ENCODE results near the gene ZNF592. TPM values are rescaled to one million over a fixed set of nuclear protein-coding genes. Genes with fewer than 3 reads are reported as not detected.
"Not testable (repeated sequence)": the region's sequence is repeated elsewhere in the genome, so short reads cannot be mapped to it uniquely, and the experiment has no call there.

Gene ZNF592
- total and polyA plus RNA-seq, 2 donors: 5.9 to 9.7 TPM

- peak within 1 kb of the TSS; percentile 89 to 91 for H3K27ac ChIP-seq (ENCODE audit: low read depth in 1 of 2, low read length in 1 of 2)
- H3K36me3 ChIP-seq (ENCODE audit: control insufficient read depth in 2 of 2, insufficient read depth in 2 of 2, low read length in 1 of 2): peaks cover under 1 to 3% of the 10 kb centered on the region in 2 donors
- H3K9me3 ChIP-seq (ENCODE audit: control insufficient read depth in 2 of 2, insufficient read depth in 1 of 2, low read length in 1 of 2): no peaks in the 10 kb centered on the region
- peaks cover 10 to 12% of the 10 kb centered on the region in 2 donors for H3K4me1 ChIP-seq (ENCODE audit: control insufficient read depth in 2 of 2, insufficient read depth in 2 of 2, low read length in 2 of 2)
- DNase-seq (ENCODE audit: low read depth in 6 of 9, low spot score in 9 of 9): peak in 8 of 9 donors; percentile 85 to 95 (median 90)
- no peaks in the 10 kb centered on the region for H3K27me3 ChIP-seq (ENCODE audit: control insufficient read depth in 2 of 2, insufficient read depth in 1 of 2, low read length in 1 of 2)
- H3K4me3 ChIP-seq (ENCODE audit: low read length in 2 of 2): peak within 1 kb of the TSS; percentile 58 to 87
- WGBS: 0% methylated on average over 57 of the region's 57 CpGs
Observed at GRCh38 chr15:84716036-84716732, 32.2 kb upstream of the ZNF592 start, which contains the start of gene SEC11A. Gene SEC11A, minus strand, starts transcription at chr15:84716139. Its CDS starts 64 bp downstream, at chr15:84716075.

GRCh38 chr15:84721371-84721770, 27.0 kb upstream of the ZNF592 start:
- Histone ChIP-seq H3K9me3 (ENCODE audit: control insufficient read depth in 2 of 2, insufficient read depth in 1 of 2, low read length in 1 of 2) (no peaks in the 10 kb centered on the region), H3K27me3 (ENCODE audit: control insufficient read depth in 2 of 2, insufficient read depth in 1 of 2, low read length in 1 of 2) (no peaks in the 10 kb centered on the region), H3K4me3 (ENCODE audit: low read length in 2 of 2) (no peak overlapping the region), H3K4me1 (ENCODE audit: control insufficient read depth in 2 of 2, insufficient read depth in 2 of 2, low read length in 2 of 2) (peaks cover 18 to 29% of the 10 kb centered on the region in 2 donors), H3K27ac (ENCODE audit: low read depth in 1 of 2, low read length in 1 of 2) (peak overlapping the region; percentile 71 to 73), H3K36me3 (ENCODE audit: control insufficient read depth in 2 of 2, insufficient read depth in 2 of 2, low read length in 1 of 2) (no peaks in the 10 kb centered on the region)
- 29% methylated on average over 2 of the region's 2 CpGs for WGBS
- DNase-seq (ENCODE audit: low read depth in 6 of 9, low spot score in 9 of 9): peak in 4 of 9 donors; percentile 47 to 78 (median 58)

- H3K27me3 ChIP-seq (ENCODE audit: control insufficient read depth in 2 of 2, insufficient read depth in 1 of 2, low read length in 1 of 2): no peaks in the 10 kb centered on the region
- H3K4me1 ChIP-seq (ENCODE audit: control insufficient read depth in 2 of 2, insufficient read depth in 2 of 2, low read length in 2 of 2): peaks cover 15 to 24% of the 10 kb centered on the region in 2 donors
- H3K27ac ChIP-seq (ENCODE audit: low read depth in 1 of 2, low read length in 1 of 2): no peak overlapping the region
- no peaks in the 10 kb centered on the region for H3K9me3 ChIP-seq (ENCODE audit: control insufficient read depth in 2 of 2, insufficient read depth in 1 of 2, low read length in 1 of 2)
- no peak overlapping the region for H3K4me3 ChIP-seq (ENCODE audit: low read length in 2 of 2)
- WGBS: 94% methylated on average over 2 of the region's 2 CpGs
- DNase-seq (ENCODE audit: low read depth in 6 of 9, low spot score in 9 of 9): no peak
- H3K36me3 ChIP-seq (ENCODE audit: control insufficient read depth in 2 of 2, insufficient read depth in 2 of 2, low read length in 1 of 2): no peaks in the 10 kb centered on the region
Observed at GRCh38 chr15:84722628-84723027, 25.8 kb upstream of the ZNF592 start.

GRCh38 chr15:84725001-84725491, 23.3 kb upstream of the ZNF592 start:
- Histone ChIP-seq H3K9me3 (ENCODE audit: control insufficient read depth in 2 of 2, insufficient read depth in 1 of 2, low read length in 1 of 2) (peaks cover 0 to 3% of the 10 kb centered on the region in 2 donors), H3K27ac (ENCODE audit: low read depth in 1 of 2, low read length in 1 of 2) (peak overlapping the region in 1 of 2 donors; percentile 69), H3K27me3 (ENCODE audit: control insufficient read depth in 2 of 2, insufficient read depth in 1 of 2, low read length in 1 of 2) (no peaks in the 10 kb centered on the region), H3K4me3 (ENCODE audit: low read length in 2 of 2) (no peak overlapping the region), H3K36me3 (ENCODE audit: control insufficient read depth in 2 of 2, insufficient read depth in 2 of 2, low read length in 1 of 2) (no peaks in the 10 kb centered on the region), H3K4me1 (ENCODE audit: control insufficient read depth in 2 of 2, insufficient read depth in 2 of 2, low read length in 2 of 2) (peaks cover 15 to 24% of the 10 kb centered on the region in 2 donors)
- 6% methylated on average over 1 of the region's 1 CpG for WGBS
- peak in 2 of 9 donors; percentile 40 to 68 for DNase-seq (ENCODE audit: low read depth in 6 of 9, low spot score in 9 of 9)

- Histone ChIP-seq H3K27me3 (ENCODE audit: control insufficient read depth in 2 of 2, insufficient read depth in 1 of 2, low read length in 1 of 2) (no peaks in the 10 kb centered on the region), H3K27ac (ENCODE audit: low read depth in 1 of 2, low read length in 1 of 2) (no peak overlapping the region), H3K4me3 (ENCODE audit: low read length in 2 of 2) (no peak overlapping the region), H3K36me3 (ENCODE audit: control insufficient read depth in 2 of 2, insufficient read depth in 2 of 2, low read length in 1 of 2) (no peaks in the 10 kb centered on the region), H3K9me3 (ENCODE audit: control insufficient read depth in 2 of 2, insufficient read depth in 1 of 2, low read length in 1 of 2) (peaks cover 0 to 4% of the 10 kb centered on the region in 2 donors), H3K4me1 (ENCODE audit: control insufficient read depth in 2 of 2, insufficient read depth in 2 of 2, low read length in 2 of 2) (peaks cover 3 to 10% of the 10 kb centered on the region in 2 donors)
- 99% methylated on average over 6 of the region's 6 CpGs for WGBS
- no peak for DNase-seq (ENCODE audit: low read depth in 6 of 9, low spot score in 9 of 9)
Observed at GRCh38 chr15:84727429-84727828, 21.0 kb upstream of the ZNF592 start.

GRCh38 chr15:84731774-84732173, 16.6 kb upstream of the ZNF592 start:
- Histone ChIP-seq H3K9me3 (ENCODE audit: control insufficient read depth in 2 of 2, insufficient read depth in 1 of 2, low read length in 1 of 2) (peaks cover 0 to 4% of the 10 kb centered on the region in 2 donors), H3K4me3 (ENCODE audit: low read length in 2 of 2) (no peak overlapping the region), H3K27ac (ENCODE audit: low read depth in 1 of 2, low read length in 1 of 2) (no peak overlapping the region), H3K4me1 (ENCODE audit: control insufficient read depth in 2 of 2, insufficient read depth in 2 of 2, low read length in 2 of 2) (peaks cover 27 to 35% of the 10 kb centered on the region in 2 donors), H3K27me3 (ENCODE audit: control insufficient read depth in 2 of 2, insufficient read depth in 1 of 2, low read length in 1 of 2) (no peaks in the 10 kb centered on the region), H3K36me3 (ENCODE audit: control insufficient read depth in 2 of 2, insufficient read depth in 2 of 2, low read length in 1 of 2) (no peaks in the 10 kb centered on the region)
- no peak for DNase-seq (ENCODE audit: low read depth in 6 of 9, low spot score in 9 of 9)

GRCh38 chr15:84734794-84735479, 13.5 kb upstream of the ZNF592 start:
- DNase-seq (ENCODE audit: low read depth in 6 of 9, low spot score in 9 of 9): peak; percentile 83 to 98 (median 93)
- Histone ChIP-seq H3K27ac (ENCODE audit: low read depth in 1 of 2, low read length in 1 of 2) (peak overlapping the region; percentile 96 to 97), H3K27me3 (ENCODE audit: control insufficient read depth in 2 of 2, insufficient read depth in 1 of 2, low read length in 1 of 2) (no peaks in the 10 kb centered on the region), H3K4me3 (ENCODE audit: low read length in 2 of 2) (peak overlapping the region; percentile 31 to 44), H3K9me3 (ENCODE audit: control insufficient read depth in 2 of 2, insufficient read depth in 1 of 2, low read length in 1 of 2) (peaks cover 0 to 1% of the 10 kb centered on the region in 2 donors), H3K36me3 (ENCODE audit: control insufficient read depth in 2 of 2, insufficient read depth in 2 of 2, low read length in 1 of 2) (no peaks in the 10 kb centered on the region), H3K4me1 (ENCODE audit: control insufficient read depth in 2 of 2, insufficient read depth in 2 of 2, low read length in 2 of 2) (peaks cover 27 to 38% of the 10 kb centered on the region in 2 donors)
- 2% methylated on average over 7 of the region's 7 CpGs for WGBS

- H3K4me3 ChIP-seq (ENCODE audit: low read length in 2 of 2): peak overlapping the region; percentile 31 to 44
- DNase-seq (ENCODE audit: low read depth in 6 of 9, low spot score in 9 of 9); H3K36me3 ChIP-seq (ENCODE audit: control insufficient read depth in 2 of 2, insufficient read depth in 2 of 2, low read length in 1 of 2); H3K27me3 ChIP-seq (ENCODE audit: control insufficient read depth in 2 of 2, insufficient read depth in 1 of 2, low read length in 1 of 2); H3K9me3 ChIP-seq (ENCODE audit: control insufficient read depth in 2 of 2, insufficient read depth in 1 of 2, low read length in 1 of 2): not testable (repeated sequence)
- peak overlapping the region; percentile 96 to 97 for H3K27ac ChIP-seq (ENCODE audit: low read depth in 1 of 2, low read length in 1 of 2)
- 73% methylated on average over 9 of the region's 9 CpGs for WGBS
- H3K4me1 ChIP-seq (ENCODE audit: control insufficient read depth in 2 of 2, insufficient read depth in 2 of 2, low read length in 2 of 2): peaks cover 27 to 38% of the 10 kb centered on the region in 2 donors
Observed at GRCh38 chr15:84735480-84736061, 12.8 kb upstream of the ZNF592 start.

GRCh38 chr15:84736375-84736774, 12.0 kb upstream of the ZNF592 start:
- H3K4me3 ChIP-seq (ENCODE audit: low read length in 2 of 2): no peak overlapping the region
- DNase-seq (ENCODE audit: low read depth in 6 of 9, low spot score in 9 of 9): peak in 4 of 9 donors; percentile 59 to 86 (median 61)
- H3K9me3 ChIP-seq (ENCODE audit: control insufficient read depth in 2 of 2, insufficient read depth in 1 of 2, low read length in 1 of 2): no peaks in the 10 kb centered on the region
- H3K27ac ChIP-seq (ENCODE audit: low read depth in 1 of 2, low read length in 1 of 2): peak overlapping the region; percentile 76 to 96
- H3K4me1 ChIP-seq (ENCODE audit: control insufficient read depth in 2 of 2, insufficient read depth in 2 of 2, low read length in 2 of 2): peaks cover 27 to 38% of the 10 kb centered on the region in 2 donors
- no peaks in the 10 kb centered on the region for H3K27me3 ChIP-seq (ENCODE audit: control insufficient read depth in 2 of 2, insufficient read depth in 1 of 2, low read length in 1 of 2)
- H3K36me3 ChIP-seq (ENCODE audit: control insufficient read depth in 2 of 2, insufficient read depth in 2 of 2, low read length in 1 of 2): no peaks in the 10 kb centered on the region
- 51% methylated on average over 5 of the region's 5 CpGs for WGBS

Measured in thymus (tissue), 11 donors.